GM19193 (cell line): ENCODE results near the gene ATP1B4.

ENCODE experiments used
- POLR2A ChIP-seq: IDR thresholded peaks from 4 replicates; pipeline ENCODE4 v1.6.1; 2011; ENCODE audit not compliant: insufficient read depth, insufficient read length; ENCODE audit errors: extremely low read depth

Gene ATP1B4

GRCh38 chrX:120366794-120367193, 4.9 kb downstream of the ATP1B4 start:
- TF ChIP-seq POLR2A: no peak

- TF ChIP-seq POLR2A: no peak
These were observed 5.7 kb downstream of the ATP1B4 start for GRCh38 chrX:120367402-120368109.

- TF ChIP-seq POLR2A: no peak
These were observed 10.9 kb downstream of the ATP1B4 start for GRCh38 chrX:120372667-120373370.

GRCh38 chrX:120377179-120377578, 15.3 kb downstream of the ATP1B4 start:
- TF ChIP-seq POLR2A: no peak

GRCh38 chrX:120377715-120378114, 15.8 kb downstream of the ATP1B4 start:
- no peak for TF ChIP-seq POLR2A

GRCh38 chrX:120378570-120378969, 16.7 kb downstream of the ATP1B4 start:
- TF ChIP-seq POLR2A: no peak

GRCh38 chrX:120379937-120380681, 18.2 kb downstream of the ATP1B4 start:
- TF ChIP-seq POLR2A: no peak

- TF ChIP-seq POLR2A: no peak
These were observed 18.8 kb downstream of the ATP1B4 start for GRCh38 chrX:120380699-120381098.

- no peak for TF ChIP-seq POLR2A
These were observed 39.4 kb downstream of the ATP1B4 start for GRCh38 chrX:120401301-120401700.

GRCh38 chrX:120402369-120402768, 40.5 kb downstream of the ATP1B4 start:
- no peak for TF ChIP-seq POLR2A

- TF ChIP-seq POLR2A: no peak
These were observed 44.7 kb downstream of the ATP1B4 start for GRCh38 chrX:120406638-120407037.

- no peak for TF ChIP-seq POLR2A
These were observed 46.3 kb downstream of the ATP1B4 start for GRCh38 chrX:120408168-120408567.

GRCh38 chrX:120419463-120419862, 57.6 kb downstream of the ATP1B4 start:
- no peak for TF ChIP-seq POLR2A

GRCh38 chrX:120426599-120426998, 64.7 kb downstream of the ATP1B4 start:
- no peak for TF ChIP-seq POLR2A

GRCh38 chrX:120428309-120428708, 66.4 kb downstream of the ATP1B4 start:
- no peak for TF ChIP-seq POLR2A
